Ishikawa (cell line): Measurements from ENCODE around the gene MYO3A.

Experiments
- CEBPB ChIP-seq: IDR thresholded peaks from 2 replicates; pipeline ENCODE4 v1.6.1; 2012
- CREB1 ChIP-seq: IDR thresholded peaks from 2 replicates; pipeline ENCODE4 v1.6.1; 2012; ENCODE audit warnings: low read depth
- EGR1 ChIP-seq: IDR thresholded peaks from 2 replicates; pipeline ENCODE4 v1.6.1; 2012
- EP300 ChIP-seq: IDR thresholded peaks from 2 replicates; pipeline ENCODE4 v1.6.1; 2012; ENCODE audit warnings: borderline replicate concordance
- FOXM1 ChIP-seq: IDR thresholded peaks from 2 replicates; pipeline ENCODE4 v1.6.1; 2012; ENCODE audit warnings: low read depth, borderline replicate concordance
- NFIC ChIP-seq: IDR thresholded peaks from 2 replicates; pipeline ENCODE4 v1.6.1; 2012
- RAD21 ChIP-seq: IDR thresholded peaks from 2 replicates; pipeline ENCODE4 v1.6.1; 2012; ENCODE audit warnings: low read depth
- REST ChIP-seq: IDR thresholded peaks from 2 replicates; pipeline ENCODE4 v1.6.1; 2012; ENCODE audit warnings: low read depth, mild to moderate bottlenecking
- TAF1 ChIP-seq: IDR thresholded peaks from 2 replicates; pipeline ENCODE4 v1.6.1; 2012; ENCODE audit warnings: low read depth, mild to moderate bottlenecking
- TCF12 ChIP-seq: IDR thresholded peaks from 2 replicates; pipeline ENCODE4 v1.6.1; 2012; ENCODE audit warnings: low read depth
- TEAD4 ChIP-seq: IDR thresholded peaks from 2 replicates; pipeline ENCODE4 v1.6.1; 2012
- USF1 ChIP-seq: IDR thresholded peaks from 2 replicates; pipeline ENCODE4 v1.6.1; 2012
- YY1 ChIP-seq: IDR thresholded peaks from 2 replicates; pipeline ENCODE4 v1.6.1; 2012; ENCODE audit warnings: low read depth
- ZBTB7A ChIP-seq: IDR thresholded peaks from 2 replicates; pipeline ENCODE4 v1.6.1; 2012; ENCODE audit warnings: low read depth
- TF ChIP-seq, protein P1 (sequence below): IDR thresholded peaks from 2 replicates; pipeline ENCODE4 v1.6.1; 2012

Gene MYO3A

DNA sequence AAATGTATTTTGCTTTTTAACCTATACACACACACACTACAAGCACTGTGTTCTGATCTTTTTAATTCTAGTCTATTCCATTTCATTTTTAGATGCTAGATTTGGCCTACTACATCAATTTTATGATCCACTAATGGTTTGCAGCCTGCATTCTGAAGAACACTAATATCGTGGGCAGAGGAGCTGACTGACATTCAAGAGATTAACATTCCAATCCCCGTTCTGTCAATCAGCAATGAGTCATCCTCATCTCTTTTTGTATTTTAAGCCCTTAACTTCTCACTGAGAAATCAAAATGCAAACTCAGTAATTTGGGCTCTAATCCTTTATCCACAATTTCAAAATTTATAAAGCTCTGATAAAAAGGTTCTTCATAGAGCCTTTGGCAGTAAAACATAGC, 235.4 kb downstream of the MYO3A start:
- TF ChIP-seq EGR1 (no peak), YY1 (no peak), RAD21 (no peak)

DNA sequence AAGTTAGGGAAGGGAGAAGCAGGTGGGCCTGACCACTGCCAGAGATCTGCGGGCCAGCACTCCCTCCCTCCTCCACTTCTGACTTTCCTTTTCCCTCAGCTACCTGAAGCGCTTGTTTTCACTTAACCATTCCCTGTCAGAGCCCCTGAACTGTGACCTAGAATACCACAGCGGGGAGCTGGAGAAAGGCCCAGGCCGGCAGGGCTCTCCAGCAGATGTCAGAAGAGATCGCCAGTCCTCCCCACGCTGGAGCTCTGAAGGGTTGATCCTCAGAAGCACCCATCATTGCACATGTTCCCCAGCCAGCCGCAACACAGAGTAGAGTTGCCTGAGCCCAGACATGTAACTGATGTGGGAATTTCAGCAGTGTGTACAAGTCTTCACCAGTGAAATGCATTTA, 238.1 kb downstream of the MYO3A start:
- TF ChIP-seq TAF1, result no peak
- TF ChIP-seq NFIC, result no peak
- TF ChIP-seq EGR1, result no peak
- no peak for TF ChIP-seq ZBTB7A
- TF ChIP-seq USF1, result no peak
- TF ChIP-seq YY1, result no peak
- no peak for TF ChIP-seq EP300
- TF ChIP-seq FOXM1, result no peak
- TF ChIP-seq RAD21, result no peak
- TF ChIP-seq CREB1, result no peak
- TF ChIP-seq TCF12, result no peak
- TF ChIP-seq REST, result no peak
- TF ChIP-seq, protein P1, sequence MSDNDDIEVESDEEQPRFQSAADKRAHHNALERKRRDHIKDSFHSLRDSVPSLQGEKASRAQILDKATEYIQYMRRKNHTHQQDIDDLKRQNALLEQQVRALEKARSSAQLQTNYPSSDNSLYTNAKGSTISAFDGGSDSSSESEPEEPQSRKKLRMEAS, result no peak
- TF ChIP-seq TEAD4, result no peak
- no peak for TF ChIP-seq CEBPB

GRCh38 chr10:26173837-26174236, 239.8 kb downstream of the MYO3A start:
- TF ChIP-seq USF1, result no peak
- TF ChIP-seq EP300, result no peak
- TF ChIP-seq, protein P1, result no peak
- no peak for TF ChIP-seq CREB1
- no peak for TF ChIP-seq FOXM1

DNA sequence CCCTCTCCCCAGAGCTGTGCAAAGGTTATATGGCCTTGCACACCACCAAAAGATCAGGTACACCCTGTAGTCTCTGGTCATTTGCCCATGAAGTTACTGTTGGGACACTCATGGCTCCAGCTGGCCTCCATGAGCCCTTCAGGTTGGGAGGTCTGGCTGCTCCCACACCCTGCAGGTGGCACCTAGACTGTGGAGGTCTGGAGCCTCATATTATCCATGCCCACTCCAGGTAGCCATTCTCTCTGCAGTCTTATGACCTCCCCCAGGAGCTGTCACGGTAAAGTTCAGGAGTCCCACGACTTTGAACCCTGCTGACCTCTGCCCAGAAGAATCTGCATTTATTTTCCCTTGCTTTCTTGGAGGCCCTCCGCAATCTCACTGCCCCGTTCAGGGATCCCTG, 243.3 kb downstream of the MYO3A start:
- TF ChIP-seq, protein P1, result no peak
- TF ChIP-seq RAD21 (no peak), CREB1 (no peak), YY1 (no peak), EGR1 (no peak), TAF1 (no peak), EP300 (no peak), REST (no peak), TCF12 (no peak), TEAD4 (no peak), NFIC (no peak), CEBPB (no peak), ZBTB7A (no peak), FOXM1 (no peak), USF1 (no peak)

- no peak for TF ChIP-seq ZBTB7A
- TF ChIP-seq, protein P1, result no peak
- no peak for TF ChIP-seq CREB1
- TF ChIP-seq RAD21, result no peak
- TF ChIP-seq TCF12, result no peak
- no peak for TF ChIP-seq YY1
- no peak for TF ChIP-seq NFIC
- TF ChIP-seq EP300, result no peak
- no peak for TF ChIP-seq FOXM1
- TF ChIP-seq CEBPB, result no peak
Observed at GRCh38 chr10:26194275-26194674, 260.2 kb downstream of the MYO3A start.
